ENCODE measurements around the gene HSD3B7.

Gene HSD3B7

GRCh38 chr16:30969246-30969842 lies 15.7 kb upstream of the HSD3B7 start:
- no peak for DNase-seq (ENCODE audit: low read depth, low spot score)
- H3K36me3 ChIP-seq (ENCODE audit: insufficient read depth, insufficient read length, low read length): peaks cover 92% of the 10 kb centered on the region

GRCh38 chr16:30971298-30971697 lies 13.7 kb upstream of the HSD3B7 start:
- H3K4me1 ChIP-seq (ENCODE audit: insufficient read depth, insufficient read length): peaks cover 3% of the 10 kb centered on the region
- H3K36me3 ChIP-seq (ENCODE audit: insufficient read depth, insufficient read length, low read length): peaks cover 93% of the 10 kb centered on the region
- TF ChIP-seq YY1 (IDR thresholded peaks at IDR 0.05; ENCODE audit: insufficient read depth, insufficient read length) (no peak), ZNF274 (IDR thresholded peaks at IDR 0.05; ENCODE audit: low read depth, low read length) (no peak), SUZ12 (IDR thresholded peaks at IDR 0.05; ENCODE audit: extremely low read depth, insufficient read depth, insufficient read length) (no peak)
- no peak overlapping the region for H3K4me3 ChIP-seq (ENCODE audit: insufficient read length, low read depth)
- no peaks in the 10 kb centered on the region for H3K27me3 ChIP-seq (ENCODE audit: insufficient read depth, insufficient read length)
- no peaks in the 10 kb centered on the region for H3K9me3 ChIP-seq (ENCODE audit: insufficient read depth, low read length)
- DNase-seq (ENCODE audit: low read depth, low spot score): no peak
- H3K9ac ChIP-seq (ENCODE audit: insufficient read length, low read depth): no peak overlapping the region

More at GRCh38 chr16:30969246-30969842, 15.7 kb upstream of the HSD3B7 start:
- Histone ChIP-seq H3K27me3 (ENCODE audit: insufficient read depth, insufficient read length) (no peaks in the 10 kb centered on the region), H3K9me3 (ENCODE audit: insufficient read depth, low read length) (no peaks in the 10 kb centered on the region), H3K4me1 (ENCODE audit: insufficient read depth, insufficient read length) (peaks cover 2% of the 10 kb centered on the region), H3K4me3 (ENCODE audit: insufficient read length, low read depth) (no peak overlapping the region), H3K9ac (ENCODE audit: insufficient read length, low read depth) (no peak overlapping the region)
- no peak for TF ChIP-seq SUZ12 (IDR thresholded peaks at IDR 0.05; ENCODE audit: extremely low read depth, insufficient read depth, insufficient read length)
- no peak for TF ChIP-seq ZNF274 (IDR thresholded peaks at IDR 0.05; ENCODE audit: low read depth, low read length)

- DNase-seq (ENCODE audit: low read depth, low spot score): no peak
- no peak for TF ChIP-seq YY1 (IDR thresholded peaks at IDR 0.05; ENCODE audit: insufficient read depth, insufficient read length)
- Histone ChIP-seq H3K9ac (ENCODE audit: insufficient read length, low read depth) (no peak overlapping the region), H3K27me3 (ENCODE audit: insufficient read depth, insufficient read length) (no peaks in the 10 kb centered on the region), H3K36me3 (ENCODE audit: insufficient read depth, insufficient read length, low read length) (peaks cover 95% of the 10 kb centered on the region), H3K9me3 (ENCODE audit: insufficient read depth, low read length) (no peaks in the 10 kb centered on the region), H3K4me3 (ENCODE audit: insufficient read length, low read depth) (no peak overlapping the region), H3K4me1 (ENCODE audit: insufficient read depth, insufficient read length) (peaks cover 6% of the 10 kb centered on the region)
Measured at GRCh38 chr16:30972872-30973271, 12.1 kb upstream of the HSD3B7 start.

- no peak overlapping the region for H3K4me3 ChIP-seq (ENCODE audit: insufficient read length, low read depth)
- H3K4me1 ChIP-seq (ENCODE audit: insufficient read depth, insufficient read length): peaks cover 8% of the 10 kb centered on the region
- H3K27me3 ChIP-seq (ENCODE audit: insufficient read depth, insufficient read length): no peaks in the 10 kb centered on the region
- H3K36me3 ChIP-seq (ENCODE audit: insufficient read depth, insufficient read length, low read length): peaks cover 96% of the 10 kb centered on the region
- no peak for TF ChIP-seq YY1 (IDR thresholded peaks at IDR 0.05; ENCODE audit: insufficient read depth, insufficient read length)
- no peak for TF ChIP-seq SUZ12 (IDR thresholded peaks at IDR 0.05; ENCODE audit: extremely low read depth, insufficient read depth, insufficient read length)
- TF ChIP-seq ZNF274 (IDR thresholded peaks at IDR 0.05; ENCODE audit: low read depth, low read length): no peak
- H3K9me3 ChIP-seq (ENCODE audit: insufficient read depth, low read length): no peaks in the 10 kb centered on the region
- no peak overlapping the region for H3K9ac ChIP-seq (ENCODE audit: insufficient read length, low read depth)
- DNase-seq (ENCODE audit: low read depth, low spot score): no peak
Measured at GRCh38 chr16:30974348-30974747, 10.7 kb upstream of the HSD3B7 start.

GRCh38 chr16:30976486-30976885 lies 8.5 kb upstream of the HSD3B7 start:
- H3K9ac ChIP-seq (ENCODE audit: insufficient read length, low read depth): peak overlapping the region; percentile 1
- no peak overlapping the region for H3K4me3 ChIP-seq (ENCODE audit: insufficient read length, low read depth)
- no peak for DNase-seq (ENCODE audit: low read depth, low spot score)
- H3K9me3 ChIP-seq (ENCODE audit: insufficient read depth, low read length): no peaks in the 10 kb centered on the region
- TF ChIP-seq ZNF274 (IDR thresholded peaks at IDR 0.05; ENCODE audit: low read depth, low read length) (no peak), YY1 (IDR thresholded peaks at IDR 0.05; ENCODE audit: insufficient read depth, insufficient read length) (no peak), SUZ12 (IDR thresholded peaks at IDR 0.05; ENCODE audit: extremely low read depth, insufficient read depth, insufficient read length) (no peak)
- peaks cover 98% of the 10 kb centered on the region for H3K36me3 ChIP-seq (ENCODE audit: insufficient read depth, insufficient read length, low read length)
- peaks cover 8% of the 10 kb centered on the region for H3K4me1 ChIP-seq (ENCODE audit: insufficient read depth, insufficient read length)
- H3K27me3 ChIP-seq (ENCODE audit: insufficient read depth, insufficient read length): no peaks in the 10 kb centered on the region

- Histone ChIP-seq H3K4me3 (ENCODE audit: insufficient read length, low read depth) (no peak overlapping the region), H3K27me3 (ENCODE audit: insufficient read depth, insufficient read length) (no peaks in the 10 kb centered on the region), H3K4me1 (ENCODE audit: insufficient read depth, insufficient read length) (peaks cover 8% of the 10 kb centered on the region), H3K9ac (ENCODE audit: insufficient read length, low read depth) (no peak overlapping the region), H3K36me3 (ENCODE audit: insufficient read depth, insufficient read length, low read length) (peaks cover 96% of the 10 kb centered on the region), H3K9me3 (ENCODE audit: insufficient read depth, low read length) (no peaks in the 10 kb centered on the region)
- DNase-seq (ENCODE audit: low read depth, low spot score): no peak
- TF ChIP-seq SUZ12 (IDR thresholded peaks at IDR 0.05; ENCODE audit: extremely low read depth, insufficient read depth, insufficient read length): no peak
- TF ChIP-seq YY1 (IDR thresholded peaks at IDR 0.05; ENCODE audit: insufficient read depth, insufficient read length): no peak
- TF ChIP-seq ZNF274 (IDR thresholded peaks at IDR 0.05; ENCODE audit: low read depth, low read length): no peak
Measured at GRCh38 chr16:30977502-30977901, 7.5 kb upstream of the HSD3B7 start.

GRCh38 chr16:30979170-30980022 lies 5.6 kb upstream of the HSD3B7 start:
- TF ChIP-seq SUZ12 (IDR thresholded peaks at IDR 0.05; ENCODE audit: extremely low read depth, insufficient read depth, insufficient read length): no peak
- peak overlapping the region; percentile 21 for H3K9ac ChIP-seq (ENCODE audit: insufficient read length, low read depth)
- no peak overlapping the region for H3K4me3 ChIP-seq (ENCODE audit: insufficient read length, low read depth)
- peaks cover 96% of the 10 kb centered on the region for H3K36me3 ChIP-seq (ENCODE audit: insufficient read depth, insufficient read length, low read length)
- no peak for DNase-seq (ENCODE audit: low read depth, low spot score)
- no peaks in the 10 kb centered on the region for H3K9me3 ChIP-seq (ENCODE audit: insufficient read depth, low read length)
- no peaks in the 10 kb centered on the region for H3K27me3 ChIP-seq (ENCODE audit: insufficient read depth, insufficient read length)
- peaks cover 8% of the 10 kb centered on the region for H3K4me1 ChIP-seq (ENCODE audit: insufficient read depth, insufficient read length)

Data from NT2/D1 (cell line).